ENCODE data around the gene BMPR1A. TPM values are rescaled to one million over a fixed set of nuclear protein-coding genes. Genes with fewer than 3 reads are reported as not detected.
"Not testable (repeated sequence)": the region's sequence is repeated elsewhere in the genome, so short reads cannot be mapped to it uniquely, and the experiment has no call there.

The BMPR1A gene
- total RNA-seq, 2 experiments from 2014 or later: 8.0 to 9.8 TPM

DNA sequence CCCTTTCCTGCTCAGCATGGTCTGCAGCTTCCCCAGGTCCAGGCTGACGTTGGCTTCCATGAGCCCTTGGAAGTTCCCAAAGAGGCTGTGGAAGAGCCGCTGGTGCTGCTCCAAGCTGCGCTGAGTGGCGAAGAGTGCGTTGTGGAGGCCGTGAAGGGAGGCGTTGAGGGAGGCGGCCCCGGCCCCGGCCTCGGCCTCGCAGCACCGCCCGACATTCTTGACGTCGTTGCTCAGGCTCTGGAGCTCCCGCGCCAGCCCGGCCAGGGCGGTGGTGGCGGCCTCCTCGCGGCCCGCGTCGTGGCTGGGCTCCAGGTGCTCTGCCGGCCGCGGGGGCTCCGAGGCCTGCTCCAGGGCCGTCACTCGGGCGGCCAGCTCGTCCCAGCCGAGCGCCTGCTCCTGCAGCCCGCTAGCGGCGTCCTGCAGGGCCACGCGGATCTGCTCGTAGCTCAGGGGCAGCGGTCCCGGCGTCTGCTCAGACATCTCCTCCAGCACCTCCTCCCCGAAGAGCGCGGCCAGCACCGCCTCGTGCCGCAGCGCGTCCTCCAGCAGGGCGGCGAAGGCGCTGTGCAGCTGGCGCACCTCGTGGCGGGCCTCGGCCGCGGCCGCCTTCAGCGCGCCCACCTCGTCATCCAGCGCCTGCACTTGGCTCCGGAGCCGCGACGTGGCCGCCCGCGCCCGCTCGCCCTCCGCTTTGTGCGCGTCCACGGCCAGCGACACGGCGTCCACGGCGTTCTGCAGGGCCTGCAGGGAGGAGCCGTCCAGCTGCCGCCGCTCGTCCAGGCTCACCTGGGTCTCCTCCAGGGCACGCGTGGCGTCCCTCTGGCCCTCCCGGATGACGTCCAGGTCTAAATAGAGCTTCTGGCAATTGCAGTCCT is 186.3 kb downstream of the BMPR1A start:
- ChIA-PET POLR2A (no interaction called here), CTCF (no interaction called here)
- Mint-ChIP-seq H3K4me1 (ENCODE audit: low read depth) (peaks cover 7% of the 10 kb centered on the region), H3K9me3 (ENCODE audit: insufficient read depth) (no peaks in the 10 kb centered on the region), H3K36me3 (ENCODE audit: low read depth) (no peaks in the 10 kb centered on the region), H3K4me3 (no peak overlapping the region), H3K27me3 (ENCODE audit: low read depth) (peaks cover 4% of the 10 kb centered on the region), H3K27ac (no peak overlapping the region)
- ATAC-seq (no peak), DNase-seq (no peak)

DNA sequence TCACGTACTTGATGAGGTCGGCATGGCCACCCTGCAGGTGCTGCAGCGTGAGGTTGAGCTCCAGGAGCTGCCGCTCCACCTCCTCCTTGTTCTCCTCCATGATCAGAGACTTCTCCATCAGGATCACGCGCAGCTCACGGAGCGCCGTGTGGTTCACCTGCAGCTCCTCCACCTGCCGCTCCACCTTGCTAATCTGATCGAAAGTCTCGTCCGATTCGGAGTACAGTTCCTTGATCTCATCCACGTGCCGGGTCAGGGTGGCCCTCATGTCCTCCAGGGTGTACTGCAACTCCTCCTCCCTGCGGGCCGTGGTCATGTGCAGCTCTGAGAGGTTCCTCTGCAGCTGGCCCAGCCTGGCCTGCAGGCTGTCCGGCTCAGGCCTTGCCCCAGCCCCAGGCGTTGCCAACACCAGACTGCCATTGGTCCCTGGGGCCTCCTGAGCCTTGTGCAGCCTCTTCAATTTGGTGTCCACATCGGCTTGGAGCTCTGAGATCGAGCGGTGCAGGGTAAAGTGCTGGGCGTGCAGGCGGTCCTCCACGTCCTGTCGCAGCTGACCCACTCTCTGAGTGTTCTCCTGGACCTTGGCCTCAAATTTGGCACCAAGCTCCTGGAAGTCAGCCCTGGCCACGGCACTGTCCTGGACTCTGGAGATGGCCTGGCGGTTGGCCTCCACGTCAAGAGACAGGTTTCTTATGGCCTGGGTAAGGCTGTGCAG is 187.1 kb downstream of the BMPR1A start:
- no peak for ATAC-seq

DNA sequence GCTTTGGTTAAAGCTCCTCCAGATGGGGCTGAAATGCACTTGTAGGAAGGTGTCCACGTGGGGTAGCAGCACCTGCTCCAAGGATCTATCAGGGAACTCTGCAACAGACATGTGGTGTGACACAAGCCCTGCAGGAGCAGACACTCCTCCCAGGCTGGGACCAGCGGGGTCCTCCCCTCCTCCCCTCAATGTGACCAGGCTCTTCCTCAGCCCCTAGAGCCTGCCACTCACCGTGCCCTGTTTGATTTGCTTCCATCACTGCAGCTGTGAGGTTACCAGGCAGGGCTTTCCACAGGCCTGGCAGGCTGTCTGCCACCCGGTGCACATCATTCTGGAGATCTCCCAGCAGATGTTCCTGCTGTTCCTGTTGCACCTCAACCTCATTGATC is 187.6 kb downstream of the BMPR1A start:
- peaks cover 4% of the 10 kb centered on the region for H3K27me3 Mint-ChIP-seq (ENCODE audit: low read depth)
- no peaks in the 10 kb centered on the region for H3K36me3 Mint-ChIP-seq (ENCODE audit: low read depth)
- H3K9me3 Mint-ChIP-seq (ENCODE audit: insufficient read depth): no peaks in the 10 kb centered on the region
- DNase-seq (no peak), ATAC-seq (no peak)
- ChIA-PET POLR2A (no interaction called here), CTCF (no interaction called here)
- peaks cover 7% of the 10 kb centered on the region for H3K4me1 Mint-ChIP-seq (ENCODE audit: low read depth)
- no peak overlapping the region for H3K4me3 Mint-ChIP-seq
- H3K27ac Mint-ChIP-seq: no peak overlapping the region

More for the DNA sequence above, 187.1 kb downstream of the BMPR1A start:
- CTCF ChIA-PET: no interaction called here
- H3K4me1 Mint-ChIP-seq (ENCODE audit: low read depth): peaks cover 7% of the 10 kb centered on the region
- H3K9me3 Mint-ChIP-seq (ENCODE audit: insufficient read depth): no peaks in the 10 kb centered on the region
- POLR2A ChIA-PET: no interaction called here
- no peak for DNase-seq
- no peak overlapping the region for H3K4me3 Mint-ChIP-seq
- H3K27me3 Mint-ChIP-seq (ENCODE audit: low read depth): peaks cover 4% of the 10 kb centered on the region
- H3K36me3 Mint-ChIP-seq (ENCODE audit: low read depth): no peaks in the 10 kb centered on the region
- no peak overlapping the region for H3K27ac Mint-ChIP-seq

DNA sequence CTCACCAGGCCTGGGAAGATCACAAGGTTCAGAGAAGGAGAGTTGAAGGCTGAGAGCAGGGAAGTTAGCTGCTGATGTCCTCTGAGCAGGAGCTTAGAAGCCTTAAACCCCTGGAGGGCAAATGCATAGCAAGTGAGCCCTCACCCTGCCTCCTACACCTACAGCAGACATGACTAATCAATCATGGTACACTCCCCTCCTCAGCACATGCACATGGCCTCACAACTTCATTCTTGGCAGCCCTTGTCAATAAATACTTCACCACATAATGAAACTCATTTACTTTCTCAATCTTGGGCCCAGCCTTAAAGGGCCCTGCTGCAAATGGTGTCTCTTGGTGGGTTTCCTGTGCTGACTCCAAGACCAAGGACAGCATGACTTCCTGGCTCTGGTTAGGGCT is 188.1 kb downstream of the BMPR1A start:
- DNase-seq: no peak
- no peak for ATAC-seq

DNA sequence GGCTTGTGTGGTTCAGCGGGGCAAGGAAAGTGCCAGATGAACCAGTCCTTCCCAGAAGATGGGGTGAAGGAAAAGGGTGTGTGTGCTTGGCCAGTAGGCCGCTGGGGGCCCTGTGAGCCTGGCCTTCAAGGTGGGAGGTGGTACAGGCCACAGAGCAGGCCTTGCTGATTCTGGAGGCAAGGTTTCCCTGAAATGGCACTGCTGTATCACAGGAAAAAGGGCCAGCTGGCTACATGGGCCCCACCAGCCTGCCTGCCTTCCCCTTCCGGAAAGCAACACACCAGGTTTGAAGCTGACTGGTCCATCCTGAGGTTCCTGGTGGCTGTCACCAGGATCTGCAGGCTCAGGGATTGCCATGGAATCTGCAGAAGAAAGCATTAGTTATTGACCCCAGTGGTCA is 188.5 kb downstream of the BMPR1A start:
- Mint-ChIP-seq H3K27ac (no peak overlapping the region), H3K4me1 (ENCODE audit: low read depth) (peaks cover 7% of the 10 kb centered on the region), H3K4me3 (no peak overlapping the region), H3K36me3 (ENCODE audit: low read depth) (no peaks in the 10 kb centered on the region), H3K9me3 (ENCODE audit: insufficient read depth) (no peaks in the 10 kb centered on the region), H3K27me3 (ENCODE audit: low read depth) (peaks cover 4% of the 10 kb centered on the region)
- no peak for DNase-seq
- no peak for ATAC-seq
- POLR2A ChIA-PET: no interaction called here
- CTCF ChIA-PET: no interaction called here

More for the DNA sequence above, 188.1 kb downstream of the BMPR1A start:
- Mint-ChIP-seq H3K4me1 (ENCODE audit: low read depth) (peaks cover 7% of the 10 kb centered on the region), H3K27me3 (ENCODE audit: low read depth) (peaks cover 4% of the 10 kb centered on the region), H3K36me3 (ENCODE audit: low read depth) (no peaks in the 10 kb centered on the region), H3K27ac (no peak overlapping the region), H3K9me3 (ENCODE audit: insufficient read depth) (no peaks in the 10 kb centered on the region), H3K4me3 (no peak overlapping the region)
- ChIA-PET CTCF (no interaction called here), POLR2A (no interaction called here)

DNA sequence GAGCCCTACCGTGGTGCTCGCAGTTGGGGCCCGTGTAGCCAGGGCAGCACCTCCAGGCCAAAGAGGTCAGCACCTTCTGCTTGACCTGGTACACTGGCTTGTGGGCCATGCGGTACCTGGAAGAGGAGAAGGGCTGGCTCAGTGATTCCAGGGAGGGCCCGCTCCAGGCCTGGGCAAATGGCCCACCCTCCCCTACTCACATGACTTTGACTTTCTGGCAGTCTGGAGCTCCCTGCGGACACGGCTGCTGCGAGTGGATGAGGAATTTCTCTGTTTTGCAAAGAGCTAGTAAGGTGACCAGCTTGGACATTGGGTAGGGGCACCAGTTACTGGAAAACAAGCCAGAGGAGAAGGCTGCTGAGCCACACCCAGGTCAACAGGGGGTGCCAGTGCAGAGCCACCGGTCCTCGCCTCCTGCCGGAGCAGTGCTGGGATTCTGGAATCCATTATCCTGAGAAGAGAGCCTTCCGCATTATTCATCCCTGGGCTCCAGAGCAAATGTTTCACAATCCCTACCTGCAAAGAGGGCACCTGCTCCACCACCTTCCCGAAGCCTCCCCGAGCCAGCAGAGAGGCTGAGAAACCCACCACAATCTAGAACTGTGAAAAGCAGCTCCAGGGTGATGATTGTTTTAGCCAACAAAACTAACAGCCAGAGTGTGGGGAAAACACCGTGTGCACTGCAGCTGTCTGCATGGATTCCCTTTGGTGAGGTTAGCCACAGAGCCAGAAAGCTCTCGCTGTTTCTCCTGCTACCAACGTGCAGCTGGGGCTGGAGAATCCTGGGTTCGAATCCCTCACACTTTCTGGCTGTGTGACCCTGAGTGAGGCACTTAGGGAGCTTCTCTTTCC is 189.2 kb downstream of the BMPR1A start:
- DNase-seq (no peak), ATAC-seq (no peak)
- Mint-ChIP-seq H3K27ac (no peak overlapping the region), H3K4me1 (ENCODE audit: low read depth) (peaks cover 10% of the 10 kb centered on the region), H3K27me3 (ENCODE audit: low read depth) (peaks cover 4% of the 10 kb centered on the region), H3K36me3 (ENCODE audit: low read depth) (no peaks in the 10 kb centered on the region), H3K4me3 (no peak overlapping the region), H3K9me3 (ENCODE audit: insufficient read depth) (no peaks in the 10 kb centered on the region)
- POLR2A ChIA-PET: no interaction called here
- CTCF ChIA-PET: no interaction called here

DNA sequence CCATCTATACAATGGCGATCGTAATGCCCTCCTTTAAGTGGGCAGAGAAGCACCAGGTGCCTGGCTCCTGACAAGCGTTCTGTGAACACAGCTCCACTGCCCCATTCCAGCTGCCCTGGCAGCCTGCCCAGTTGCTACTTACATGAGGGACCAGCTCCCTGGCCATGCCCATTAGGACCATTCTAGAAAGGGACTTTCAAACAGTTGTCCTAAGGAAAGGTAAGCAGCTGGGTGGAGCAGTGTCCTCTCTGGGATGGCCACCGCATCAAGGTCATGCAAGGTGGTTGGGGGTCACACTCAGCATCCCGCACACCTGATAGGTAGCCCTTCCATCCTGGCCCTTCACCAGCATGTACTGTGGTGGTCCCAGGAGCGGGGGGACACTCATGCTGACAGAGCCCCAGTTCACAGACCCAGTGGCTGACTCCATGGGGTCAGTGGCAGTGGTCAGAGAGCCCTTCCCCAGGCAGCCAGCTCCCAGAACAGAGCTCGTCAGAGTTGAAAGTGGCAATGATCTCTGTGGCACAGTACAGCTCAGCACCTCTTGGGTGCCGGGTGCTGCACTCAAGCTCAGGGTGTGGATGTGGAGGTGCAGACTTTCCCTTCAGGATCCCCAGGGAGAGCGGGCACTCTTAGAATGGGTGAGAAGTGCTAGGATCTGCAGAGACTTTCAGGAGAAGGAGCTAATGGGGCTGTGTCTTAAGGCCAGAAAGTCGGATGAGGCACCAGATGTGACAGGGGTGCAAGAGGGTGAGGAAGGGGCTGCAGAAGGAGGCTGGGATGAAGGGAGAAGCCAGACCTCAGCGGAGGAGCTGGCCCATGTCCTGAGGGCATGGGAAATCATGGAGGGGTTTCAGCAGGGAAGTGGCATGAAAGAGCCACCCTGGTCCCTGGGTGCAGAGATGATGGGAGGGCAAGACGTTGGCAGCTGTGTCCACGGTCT is 190.1 kb downstream of the BMPR1A start:
- no peak overlapping the region for H3K4me3 Mint-ChIP-seq
- H3K36me3 Mint-ChIP-seq (ENCODE audit: low read depth): no peaks in the 10 kb centered on the region
- peaks cover 11% of the 10 kb centered on the region for H3K4me1 Mint-ChIP-seq (ENCODE audit: low read depth)
- no peak overlapping the region for H3K27ac Mint-ChIP-seq
- H3K27me3 Mint-ChIP-seq (ENCODE audit: low read depth): peaks cover 4% of the 10 kb centered on the region
- ChIA-PET POLR2A (no interaction called here), CTCF (no interaction called here)
- ATAC-seq: no peak
- no peak for DNase-seq
- H3K9me3 Mint-ChIP-seq (ENCODE audit: insufficient read depth): no peaks in the 10 kb centered on the region

DNA sequence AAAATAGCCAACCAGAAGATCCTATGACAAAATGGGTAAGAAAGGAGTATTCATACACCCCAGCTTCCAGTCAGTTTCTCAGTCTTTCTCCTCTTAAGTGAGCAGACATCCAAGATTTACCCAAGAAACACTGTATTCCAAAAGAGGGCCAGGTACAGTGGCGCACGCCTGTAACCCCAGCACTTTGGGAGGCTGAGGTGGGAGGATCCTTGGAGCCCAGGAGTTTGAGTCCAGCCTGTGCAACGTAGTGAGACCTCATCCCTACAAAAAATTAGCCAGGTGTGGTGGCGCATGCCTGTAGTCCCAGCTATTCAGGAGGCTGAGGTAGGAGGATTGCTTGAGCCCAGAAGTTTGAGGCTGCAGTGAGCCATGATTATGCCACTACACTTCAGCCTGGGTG is 191.4 kb downstream of the BMPR1A start:
- H3K4me3 Mint-ChIP-seq; ATAC-seq; DNase-seq; H3K27ac Mint-ChIP-seq; H3K9me3 Mint-ChIP-seq (ENCODE audit: insufficient read depth); H3K36me3 Mint-ChIP-seq (ENCODE audit: low read depth); H3K27me3 Mint-ChIP-seq (ENCODE audit: low read depth); CTCF ChIA-PET: not testable (repeated sequence)
- POLR2A ChIA-PET: interaction anchor here (0.6 kb wide), 1 partner anchor 269 kb away, joined by 4 read pairs; no protein-coding TSS in a partner anchor
- H3K4me1 Mint-ChIP-seq (ENCODE audit: low read depth): peaks cover 11% of the 10 kb centered on the region

DNA sequence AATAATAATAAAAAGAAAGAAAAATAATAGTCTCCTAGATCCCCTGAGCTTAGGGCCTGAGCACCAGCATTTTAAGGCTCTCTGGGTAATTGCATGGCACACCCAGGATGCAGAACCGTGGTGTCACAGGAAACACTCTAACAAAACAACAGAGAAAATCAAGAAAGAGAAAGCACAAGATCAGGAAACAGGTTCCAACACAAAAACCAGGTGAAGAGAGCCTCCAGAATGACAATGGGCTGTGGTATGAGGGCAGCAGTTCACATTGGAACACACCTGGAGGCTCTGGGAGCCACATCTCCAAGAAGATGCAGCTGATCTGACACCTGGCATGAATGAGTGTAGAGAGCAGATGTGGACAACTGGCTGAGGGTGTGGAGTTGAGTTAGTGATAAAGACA is 193.9 kb downstream of the BMPR1A start:
- POLR2A ChIA-PET: no interaction called here

DNA sequence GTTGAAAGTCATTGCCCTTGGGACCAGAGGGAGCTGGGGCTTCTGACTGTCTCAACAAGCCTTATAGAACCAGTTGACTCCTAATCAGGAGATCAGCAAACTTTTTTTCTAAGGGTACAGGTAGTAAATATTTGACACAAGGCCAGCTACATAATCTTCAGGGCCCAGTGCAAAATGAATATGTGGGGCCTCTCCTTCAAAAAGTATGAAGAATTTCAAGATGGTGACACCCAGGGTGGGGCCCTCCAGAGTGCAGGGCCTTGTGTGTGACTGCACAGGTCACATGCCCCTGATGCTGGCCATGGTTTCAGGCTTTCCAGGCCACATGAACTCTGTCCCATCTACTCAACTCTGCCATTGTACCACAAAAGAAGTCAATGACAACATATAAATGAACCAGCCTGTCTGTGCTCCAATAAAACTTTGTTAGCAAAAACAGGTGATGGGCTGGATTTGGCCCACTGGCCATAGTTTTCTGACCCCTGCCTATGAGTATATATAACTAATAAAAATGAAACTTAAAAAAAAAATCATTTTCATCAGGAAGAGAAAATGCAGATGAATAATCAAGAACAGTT is 194.9 kb downstream of the BMPR1A start:
- ATAC-seq (no peak), DNase-seq (no peak)
- H3K9me3 Mint-ChIP-seq (ENCODE audit: insufficient read depth): peaks cover 11% of the 10 kb centered on the region
- peaks cover 5% of the 10 kb centered on the region for H3K4me1 Mint-ChIP-seq (ENCODE audit: low read depth)
- no peak overlapping the region for H3K27ac Mint-ChIP-seq
- peaks cover 4% of the 10 kb centered on the region for H3K27me3 Mint-ChIP-seq (ENCODE audit: low read depth)
- ChIA-PET CTCF (interaction anchor here (1.4 kb wide), 1 partner anchor 9 kb away, joined by 4 read pairs; no protein-coding TSS in a partner anchor), POLR2A (no interaction called here)
- H3K36me3 Mint-ChIP-seq (ENCODE audit: low read depth): peaks cover 2% of the 10 kb centered on the region
- H3K4me3 Mint-ChIP-seq: no peak overlapping the region

More for the DNA sequence above, 193.9 kb downstream of the BMPR1A start:
- CTCF ChIA-PET: no interaction called here
- peaks cover 2% of the 10 kb centered on the region for H3K36me3 Mint-ChIP-seq (ENCODE audit: low read depth)
- no peak for DNase-seq
- H3K27ac Mint-ChIP-seq: peak overlapping the region; percentile 83
- peaks cover 4% of the 10 kb centered on the region for H3K27me3 Mint-ChIP-seq (ENCODE audit: low read depth)
- H3K9me3 Mint-ChIP-seq (ENCODE audit: insufficient read depth): peaks cover 11% of the 10 kb centered on the region
- H3K4me3 Mint-ChIP-seq: no peak overlapping the region
- ATAC-seq: no peak
- peaks cover 5% of the 10 kb centered on the region for H3K4me1 Mint-ChIP-seq (ENCODE audit: low read depth)

DNA sequence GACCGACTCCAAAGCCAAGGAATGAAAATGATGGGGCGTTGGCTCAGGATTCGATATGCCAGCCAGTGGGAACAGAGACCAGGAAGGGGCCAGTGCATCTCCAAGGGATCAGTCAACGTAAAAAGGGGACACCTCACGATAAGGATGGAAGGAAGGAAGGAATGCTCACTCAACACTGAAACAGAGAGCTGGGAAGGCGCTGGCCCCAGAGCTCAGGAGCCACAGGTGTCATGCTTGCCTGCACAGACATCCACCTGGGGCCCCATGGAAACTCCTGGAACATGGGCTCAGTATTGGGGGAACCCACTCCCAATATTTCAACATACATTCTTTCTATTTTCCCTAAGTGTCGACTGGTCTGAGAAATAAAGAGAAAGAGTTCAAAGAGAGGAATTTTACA is 195.7 kb downstream of the BMPR1A start:
- no peak overlapping the region for H3K27ac Mint-ChIP-seq
- CTCF ChIA-PET: interaction anchor here (1.4 kb wide), 1 partner anchor 8 kb away, joined by 4 read pairs; no protein-coding TSS in a partner anchor
- ATAC-seq: no peak
- H3K4me1 Mint-ChIP-seq (ENCODE audit: low read depth): peaks cover 5% of the 10 kb centered on the region
- no peaks in the 10 kb centered on the region for H3K27me3 Mint-ChIP-seq (ENCODE audit: low read depth)
- no peak overlapping the region for H3K4me3 Mint-ChIP-seq
- peaks cover 2% of the 10 kb centered on the region for H3K36me3 Mint-ChIP-seq (ENCODE audit: low read depth)
- no peak for DNase-seq
- H3K9me3 Mint-ChIP-seq (ENCODE audit: insufficient read depth): peaks cover 11% of the 10 kb centered on the region
- POLR2A ChIA-PET: no interaction called here
